HG02759 (cell line): ENCODE measurements around the gene USP49.
"Not testable (repeated sequence)": the region's sequence is repeated elsewhere in the genome, so short reads cannot be mapped to it uniquely, and the experiment has no call there.

Experiments used
- ATAC-seq: cut with Tn5 transposase; IDR thresholded peaks from one replicate; pipeline ENCODE4 v1.9.1; 2021; ENCODE audit warnings: mild to moderate bottlenecking, moderate library complexity; ENCODE audit not compliant: unreplicated experiment

Gene USP49

GRCh38 chr6:41895300-41896233 lies at the start of gene USP49:
TSS of gene USP49 (minus strand) at chr6:41895375. CDS start at chr6:41806983, 88,392 bp downstream.
- peak; percentile 89 for ATAC-seq

- ATAC-seq: no peak
These were observed 48.3 kb upstream of the USP49 start for GRCh38 chr6:41943456-41943855.

GRCh38 chr6:41942882-41943281 lies 47.7 kb upstream of the USP49 start:
- not testable (repeated sequence) for ATAC-seq

- no peak for ATAC-seq
These were observed 47.1 kb upstream of the USP49 start for GRCh38 chr6:41942067-41942851.

GRCh38 chr6:41941280-41942066 lies 46.3 kb upstream of the USP49 start, which contains the start of gene CCND3:
TSS of gene CCND3 (minus strand) at chr6:41941808. CDS start at chr6:41941649, 159 bp downstream.
- peak; percentile 95 for ATAC-seq

GRCh38 chr6:41940759-41941279 lies 45.6 kb upstream of the USP49 start:
- ATAC-seq: no peak

- ATAC-seq: no peak
These were observed 44.9 kb upstream of the USP49 start for GRCh38 chr6:41939848-41940758.

GRCh38 chr6:41939176-41939847 lies 44.1 kb upstream of the USP49 start:
- ATAC-seq: no peak

- ATAC-seq: no peak
These were observed 43.5 kb upstream of the USP49 start for GRCh38 chr6:41938590-41939175.

- no peak for ATAC-seq
These were observed 42.8 kb upstream of the USP49 start for GRCh38 chr6:41937861-41938574.

- no peak for ATAC-seq
These were observed 42.3 kb upstream of the USP49 start for GRCh38 chr6:41937472-41937860.

- peak; percentile 56 for ATAC-seq
These were observed 41.1 kb upstream of the USP49 start for GRCh38 chr6:41936073-41936837.

GRCh38 chr6:41935685-41936072 lies 40.5 kb upstream of the USP49 start:
- peak; percentile 4 for ATAC-seq

GRCh38 chr6:41935193-41935574 lies 40.0 kb upstream of the USP49 start:
- ATAC-seq: no peak

- ATAC-seq: no peak
These were observed 39.4 kb upstream of the USP49 start for GRCh38 chr6:41934278-41935192.

GRCh38 chr6:41932378-41932777 lies 37.2 kb upstream of the USP49 start:
- no peak for ATAC-seq
